AG04450 (cell line): Measurements from ENCODE around the gene PTPN4. TPM values are rescaled to one million over a fixed set of nuclear protein-coding genes. Genes with fewer than 3 reads are reported as not detected.

ENCODE experiments used
- CTCF ChIA-PET: fragments of 300-600, 350-600 bp; formaldehyde crosslinking; extraction: SDS; loops from one replicate; lab custom pipeline; 2022; ENCODE audit warnings: antibody characterized with exemption, inconsistent platforms; lab: Charles Lee
- POLR2A ChIA-PET: fragments of 350-600 bp; formaldehyde crosslinking; extraction: SDS; loops from one replicate; lab custom pipeline; 2021; ENCODE audit warnings: antibody characterized with exemption, inconsistent platforms; lab: Yijun Ruan, JAX
- DNase-seq: peaks from one replicate; pipeline ENCODE4 v3.0.0-alpha.2; 2011; ENCODE audit warnings: low read depth, low spot score
- H3K27ac ChIP-seq: one replicate; pipeline ENCODE4 v1.5.1; 2012; ENCODE audit warnings: low read depth, low read length, control low read depth
- H3K27me3 ChIP-seq: one replicate; pipeline ENCODE4 v1.6.0; 2012; ENCODE audit warnings: low read length; ENCODE audit not compliant: control insufficient read depth, insufficient read depth
- H3K4me3 ChIP-seq: 2 replicates; pipeline ENCODE4 v1.5.1; 2011; ENCODE audit warnings: mild to moderate bottlenecking, low read depth, low read length, control low read depth
- H3K9me3 ChIP-seq: 2 replicates; pipeline ENCODE4 v1.5.1; 2012; ENCODE audit warnings: low read length; ENCODE audit not compliant: control insufficient read depth, insufficient read depth
- CTCF ChIP-seq: IDR thresholded peaks from 2 replicates; pipeline ENCODE4 v1.5.1; 2011; ENCODE audit warnings: low read depth, low read length, control low read depth, inconsistent platforms
- polyA plus RNA-seq: library from polyadenylated mRNA; depleted of rRNA; stranded (reverse); fragments of >200 nt; gene quantifications from 2 replicates; pipeline ENCODE4 v1.2.3, GENCODE V29; 2011

Gene PTPN4
- polyA plus RNA-seq, 1 experiment = 19.6 TPM

- ChIA-PET POLR2A (interaction anchor here (1.1 kb wide), 1 partner anchor 12 kb away, joined by 3 read pairs; the partner anchor contains the start of gene PTPN4), CTCF (no interaction called here)
- no peaks in the 10 kb centered on the region for H3K27me3 ChIP-seq
- no peaks in the 10 kb centered on the region for H3K9me3 ChIP-seq
- no peak for DNase-seq
- H3K4me3 ChIP-seq = no peak overlapping the region
- TF ChIP-seq CTCF = no peak
- H3K27ac ChIP-seq = no peak overlapping the region
Observed at GRCh38 chr2:119772128-119772527, 12.4 kb downstream of the PTPN4 start.

DNA sequence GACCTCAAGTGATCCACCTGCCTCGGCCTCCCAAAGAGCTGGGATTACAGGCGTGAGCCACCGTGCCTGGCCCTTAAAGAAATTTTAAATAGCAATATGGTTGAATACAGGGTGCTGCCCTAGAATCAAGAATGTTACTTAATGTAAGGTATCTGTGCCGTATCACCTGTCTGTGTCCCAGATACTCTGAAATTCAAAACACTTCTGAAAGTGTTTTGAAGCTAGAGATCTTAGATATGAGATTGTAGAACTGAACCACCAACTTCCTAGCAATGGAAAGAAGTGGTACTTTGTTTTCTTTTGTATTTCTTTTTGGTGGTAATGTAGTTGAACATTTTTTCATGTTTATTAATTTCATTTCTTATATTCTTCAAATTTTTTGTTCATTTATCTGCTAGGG is 13.0 kb downstream of the PTPN4 start:
- Histone ChIP-seq H3K27me3 (no peaks in the 10 kb centered on the region), H3K9me3 (no peaks in the 10 kb centered on the region), H3K4me3 (no peak overlapping the region), H3K27ac (no peak overlapping the region)
- ChIA-PET POLR2A (no interaction called here), CTCF (no interaction called here)
- no peak for TF ChIP-seq CTCF
- DNase-seq = no peak

DNA sequence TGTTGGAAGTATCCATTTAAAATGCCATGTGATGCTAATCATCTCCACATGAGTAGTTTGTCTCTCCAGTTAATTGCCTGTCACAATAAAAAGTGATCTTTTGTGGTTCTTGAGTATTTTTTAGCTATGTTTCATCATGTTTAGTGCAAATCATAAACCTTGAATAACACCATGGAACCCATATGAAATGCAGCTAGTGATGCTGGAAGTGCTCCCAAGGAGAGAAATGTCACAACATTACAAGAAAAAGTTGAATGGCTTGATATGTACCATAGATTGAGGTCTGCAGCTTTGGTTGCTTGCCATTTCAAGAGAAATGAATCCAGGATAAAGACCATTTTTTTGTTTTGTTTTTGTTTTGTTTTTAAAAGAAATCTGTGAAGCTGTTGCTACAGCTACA is 14.3 kb downstream of the PTPN4 start:
- Histone ChIP-seq H3K4me3 (no peak overlapping the region), H3K27me3 (no peaks in the 10 kb centered on the region), H3K9me3 (no peaks in the 10 kb centered on the region), H3K27ac (no peak overlapping the region)
- POLR2A ChIA-PET = no interaction called here
- CTCF ChIA-PET = no interaction called here
- TF ChIP-seq CTCF = no peak
- no peak for DNase-seq

DNA sequence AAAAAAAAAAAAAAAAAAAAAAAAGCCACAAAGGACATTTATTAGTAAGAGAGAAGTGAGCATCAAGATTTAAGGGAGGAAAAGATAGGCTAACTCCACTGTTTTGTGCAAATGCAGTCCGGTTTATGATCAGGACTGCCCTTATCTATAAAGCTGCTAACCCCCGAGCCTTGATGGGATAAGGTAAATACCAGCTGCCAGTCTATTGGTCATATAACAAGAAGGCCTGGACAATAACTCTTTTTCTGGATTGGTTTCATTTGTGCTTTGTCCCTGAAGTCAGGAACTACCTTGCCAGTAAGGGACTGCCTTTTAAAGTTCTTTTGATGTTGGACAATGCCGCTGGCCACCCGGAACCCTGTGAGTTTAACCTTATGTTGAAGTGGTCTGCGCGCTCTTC is 15.4 kb downstream of the PTPN4 start:
- H3K27me3 ChIP-seq = no peaks in the 10 kb centered on the region
- H3K9me3 ChIP-seq = no peaks in the 10 kb centered on the region
- no peak for TF ChIP-seq CTCF
- no peak for DNase-seq
- no peak overlapping the region for H3K4me3 ChIP-seq
- ChIA-PET CTCF (interaction anchor here (0.7 kb wide), 1 partner anchor 9 kb away, joined by 8 read pairs; no protein-coding TSS in a partner anchor), POLR2A (no interaction called here)
- no peak overlapping the region for H3K27ac ChIP-seq

GRCh38 chr2:119782308-119783027 is 22.7 kb downstream of the PTPN4 start:
- ChIA-PET POLR2A (interaction anchor here (0.7 kb wide), 1 partner anchor 317 kb away, joined by 3 read pairs; no protein-coding TSS in a partner anchor), CTCF (interaction anchor here (1.6 kb wide), 1 partner anchor 393 kb away, joined by 10 read pairs; no protein-coding TSS in a partner anchor)
- TF ChIP-seq CTCF = no peak
- DNase-seq = no peak
- no peaks in the 10 kb centered on the region for H3K27me3 ChIP-seq
- no peak overlapping the region for H3K27ac ChIP-seq
- no peak overlapping the region for H3K4me3 ChIP-seq
- H3K9me3 ChIP-seq = no peaks in the 10 kb centered on the region
